GOT3 (cell line): ENCODE results near the gene ACTA1.
"Not testable (repeated sequence)": the region's sequence is repeated elsewhere in the genome, so short reads cannot be mapped to it uniquely, and the experiment has no call there.

ENCODE experiments used
- DNase-seq: peaks from one replicate; lab custom pipeline; 2025; ENCODE audit warnings: mixed read lengths; lab: John Stamatoyannopoulos, UW

Gene ACTA1

DNA sequence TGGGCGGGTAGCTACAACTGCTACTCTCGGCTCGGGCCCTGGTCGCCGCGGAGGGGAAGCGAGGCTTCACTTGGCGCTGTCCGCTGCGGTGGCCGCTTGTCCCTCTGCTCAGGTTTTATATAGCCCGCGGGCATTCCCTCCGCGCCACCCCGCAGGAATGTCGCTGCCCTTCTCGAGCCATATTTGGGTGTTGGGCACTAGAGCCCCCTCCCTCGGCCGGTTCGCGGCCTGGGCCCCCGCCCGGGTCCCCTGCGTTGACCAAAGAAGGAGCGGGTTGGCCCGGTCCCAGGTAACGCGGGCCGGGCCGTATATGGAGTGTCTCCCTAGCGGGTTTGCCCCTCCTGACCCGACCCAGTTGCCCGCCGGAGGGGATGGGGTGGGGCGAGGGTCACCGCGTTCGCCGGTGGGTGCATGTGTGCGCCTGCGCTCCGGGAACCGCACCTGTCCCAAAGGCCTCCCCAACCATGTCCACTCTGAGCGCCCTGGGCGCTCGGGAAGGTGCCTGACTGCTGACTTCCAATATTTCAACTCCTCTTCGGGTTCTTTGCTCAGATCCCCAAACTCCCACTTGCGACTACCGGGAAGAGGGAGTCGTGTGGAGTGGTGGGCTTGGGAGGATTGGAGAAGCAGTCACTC, at the start of gene ACTA1:
TSS of gene ACTA1 (minus strand) at position 90 of the 636 bp plus-strand sequence. CDS start 979 bp downstream, outside the sequence.
- DNase-seq = no peak

DNA sequence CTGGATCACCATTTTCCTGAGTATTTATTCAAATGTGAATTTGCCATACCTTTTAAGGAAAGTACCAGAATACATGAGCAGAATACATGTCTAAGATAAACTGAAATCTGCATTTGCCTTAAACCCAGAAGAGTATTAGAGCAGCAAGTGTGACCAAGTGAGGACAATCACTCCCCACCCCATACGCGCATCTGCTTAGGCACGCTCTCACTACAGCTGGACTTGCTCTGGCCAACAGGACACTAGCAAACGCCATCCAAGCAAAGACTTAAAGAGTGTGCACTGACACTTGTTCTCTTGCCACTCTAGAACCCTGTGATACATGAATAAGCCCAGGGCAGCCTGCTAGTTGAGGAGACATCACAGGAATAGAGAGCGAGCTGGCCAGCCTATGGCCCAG, 48.6 kb upstream of the ACTA1 start:
- DNase-seq = no peak

DNA sequence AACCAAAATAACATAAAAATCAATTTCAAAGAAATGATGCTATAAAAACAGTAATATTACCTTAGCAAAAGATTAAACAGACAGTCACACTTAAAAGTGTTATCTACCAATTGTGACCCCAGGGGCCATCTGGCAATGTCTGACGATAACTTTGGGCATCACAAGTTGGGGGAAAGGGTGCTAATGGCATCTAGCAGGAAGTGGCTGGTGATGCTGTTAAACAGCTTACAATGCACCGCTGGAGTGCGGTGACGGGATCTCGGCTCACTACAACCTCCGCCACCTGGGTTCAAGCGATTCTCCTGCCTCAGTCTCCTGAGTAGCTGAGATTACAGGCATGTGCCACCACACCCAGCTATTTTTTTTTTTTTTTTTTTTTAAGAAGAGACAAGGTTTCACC, 46.6 kb upstream of the ACTA1 start:
- no peak for DNase-seq

DNA sequence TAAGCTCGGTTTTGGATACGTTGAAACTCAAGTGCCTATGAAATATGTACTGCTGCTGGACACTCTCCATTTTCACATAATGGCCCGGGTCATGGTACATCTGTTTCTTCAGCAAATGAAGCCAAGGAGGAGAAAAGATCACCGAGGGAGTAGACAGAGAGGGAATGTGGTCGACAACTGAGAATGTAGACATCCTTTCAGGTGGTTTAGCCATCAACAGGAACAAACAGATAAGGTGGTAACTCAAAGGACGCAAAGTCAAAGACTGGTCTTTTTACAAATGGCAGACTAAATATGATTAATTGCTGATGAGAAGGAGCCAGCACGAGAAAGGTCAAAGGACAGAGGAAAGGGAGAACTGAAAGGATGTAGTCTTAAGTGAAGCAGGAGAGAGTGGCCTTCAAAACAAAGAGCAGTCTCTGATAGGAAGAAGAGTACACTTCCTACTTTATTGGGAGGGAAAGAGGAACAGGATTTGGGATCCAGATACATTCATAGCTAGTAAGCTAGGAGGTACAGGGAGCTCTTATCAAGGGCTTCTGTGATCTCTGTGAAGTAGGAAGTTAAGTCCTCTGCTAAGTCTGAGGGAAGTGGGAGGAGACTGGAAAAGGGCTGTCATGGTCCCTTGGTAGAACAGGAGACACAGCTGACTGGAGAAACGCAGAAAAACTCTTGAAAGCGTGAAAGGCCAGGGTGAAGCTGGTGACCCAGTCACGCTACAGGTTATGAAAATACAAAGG, 45.9 kb upstream of the ACTA1 start:
- DNase-seq = no peak

DNA sequence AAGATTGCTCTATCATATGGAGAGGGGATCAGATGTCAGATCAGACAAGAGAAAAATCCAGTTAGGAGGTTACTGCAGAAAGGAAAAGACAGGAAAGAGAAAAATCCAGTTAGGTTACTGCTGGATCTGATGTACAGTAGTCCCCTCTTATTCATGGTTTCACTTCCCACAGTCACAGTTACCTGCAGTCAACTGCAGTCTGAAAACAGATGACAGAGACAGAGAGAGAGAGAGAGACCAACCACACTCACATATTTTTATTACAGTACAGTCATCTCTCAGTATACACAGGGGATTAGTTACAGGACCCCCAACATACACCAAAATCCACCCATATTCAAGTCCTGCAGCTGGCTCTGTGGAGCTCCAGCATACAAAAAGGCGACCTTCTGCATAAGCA, 45.0 kb upstream of the ACTA1 start:
- no peak for DNase-seq

DNA sequence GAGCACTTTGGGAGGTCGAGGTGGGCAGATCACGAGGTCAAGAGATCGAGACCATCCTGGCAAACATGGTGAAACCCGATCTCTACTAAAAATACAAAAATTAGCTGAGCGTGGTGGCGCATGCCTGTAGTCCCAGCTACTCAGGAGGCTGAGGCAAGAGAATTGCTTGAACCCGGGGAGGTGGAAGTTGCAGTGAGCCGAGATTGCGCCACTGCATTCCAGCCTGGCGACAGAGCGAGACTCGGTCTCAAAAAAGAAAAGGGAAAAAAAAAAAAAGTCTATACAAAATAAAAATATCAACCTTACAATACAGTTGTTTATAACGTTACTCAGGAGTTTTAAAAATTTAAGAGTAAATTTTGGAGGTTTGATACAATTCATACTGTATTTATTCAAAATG, 42.0 kb upstream of the ACTA1 start:
- not testable (repeated sequence) for DNase-seq

DNA sequence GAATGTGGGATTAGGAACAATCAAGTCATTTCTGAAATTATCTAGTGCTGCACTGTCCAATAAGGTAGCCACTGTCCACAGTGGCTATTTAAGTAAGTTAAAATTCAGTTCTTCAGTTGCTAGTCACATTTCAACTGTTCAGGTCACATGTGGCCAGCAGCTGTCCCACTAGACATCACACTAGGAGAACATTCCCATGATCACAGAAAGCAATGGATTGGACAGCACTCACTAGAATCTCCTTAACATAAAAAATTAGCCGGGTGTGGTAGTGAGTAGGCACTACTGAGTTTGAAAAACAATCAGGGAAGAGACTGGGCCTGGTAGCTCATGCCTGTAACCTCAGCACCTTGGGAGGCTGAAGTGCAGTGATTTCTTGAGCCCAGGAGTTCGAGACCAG, 40.6 kb upstream of the ACTA1 start:
- no peak for DNase-seq

DNA sequence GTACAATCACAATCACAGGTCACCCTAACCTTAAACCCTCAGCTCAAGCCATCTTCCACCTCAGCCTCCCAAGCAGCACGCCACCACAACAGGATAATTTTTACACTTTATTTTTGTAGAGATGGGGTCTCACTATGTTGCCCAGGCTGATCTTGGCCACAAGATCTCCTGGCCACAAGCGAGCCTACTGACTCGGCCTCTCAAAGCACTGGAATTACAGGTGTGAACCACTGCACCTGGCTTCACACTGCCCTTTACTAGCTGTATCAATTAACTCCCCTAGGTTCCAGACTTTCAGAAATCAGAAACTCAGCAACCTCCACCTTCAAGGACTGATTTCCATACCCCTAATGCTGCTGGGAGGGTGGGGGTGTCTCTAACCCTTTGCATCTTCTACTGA, 37.3 kb upstream of the ACTA1 start:
- DNase-seq = no peak

DNA sequence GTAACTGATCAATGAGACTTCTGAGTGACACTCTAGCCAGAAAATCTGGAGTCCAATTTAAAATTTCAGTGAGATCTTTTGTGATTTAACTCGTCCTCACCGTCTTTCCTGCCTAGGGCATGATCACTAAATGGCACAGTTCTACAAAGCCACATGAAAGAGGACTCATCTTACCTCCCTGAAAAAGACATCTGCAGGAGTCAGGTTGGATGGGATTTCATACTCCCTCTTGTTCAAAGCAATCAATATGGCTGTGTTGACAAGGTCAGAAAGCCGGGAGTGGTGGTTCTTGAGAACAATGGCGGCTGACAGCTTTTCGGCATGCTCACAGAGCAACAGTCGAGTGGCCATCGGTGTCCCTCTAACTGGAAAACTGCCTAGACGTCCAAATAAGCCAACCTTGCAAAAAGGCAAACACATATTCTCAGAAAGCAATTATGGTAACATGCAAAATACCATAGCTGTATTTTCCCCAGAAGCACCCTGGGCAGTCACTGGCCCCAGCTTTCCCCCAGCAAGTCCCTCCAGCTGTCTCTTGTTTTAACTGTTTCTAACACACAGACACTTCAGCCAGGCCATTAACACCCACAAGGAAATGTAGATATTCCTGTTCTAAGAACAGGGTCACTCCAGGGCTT, 36.6 kb upstream of the ACTA1 start:
- no peak for DNase-seq

DNA sequence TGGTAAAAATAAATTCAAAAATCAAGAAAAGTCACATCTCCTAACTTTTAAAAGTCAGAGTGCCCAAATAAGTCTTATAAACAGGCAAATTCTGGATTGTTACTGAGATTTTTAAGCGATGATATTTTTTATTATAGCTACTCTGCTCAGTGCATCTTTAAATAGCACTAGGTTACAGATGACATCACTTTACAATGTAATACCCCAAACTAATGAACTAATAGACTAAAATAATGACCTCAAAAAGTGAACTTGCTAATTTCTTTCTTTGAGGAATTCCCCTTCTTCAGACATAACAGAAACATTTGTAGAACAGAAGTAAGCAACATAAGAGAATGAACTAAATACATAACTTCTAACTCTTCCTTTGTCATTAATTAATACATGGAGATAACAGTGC, 33.0 kb upstream of the ACTA1 start:
- DNase-seq = no peak

DNA sequence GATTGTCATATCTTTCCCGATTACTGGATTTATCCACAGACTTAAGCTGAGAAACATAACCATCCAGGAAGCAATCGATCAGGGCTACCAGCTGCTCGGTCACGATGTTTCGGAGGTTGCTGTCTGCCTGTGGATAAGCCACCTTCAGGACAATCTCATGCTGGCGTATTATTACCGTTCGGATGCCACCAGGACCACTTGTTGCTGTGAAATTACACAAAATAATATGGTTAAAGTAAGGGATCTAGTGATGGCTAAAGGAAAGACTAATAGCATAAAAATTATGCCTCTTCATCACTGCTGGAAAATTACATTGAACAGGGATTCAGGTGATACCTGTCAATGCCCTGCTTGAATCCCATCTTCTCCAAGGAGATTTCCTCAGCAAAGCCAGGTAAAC, 30.8 kb upstream of the ACTA1 start:
- DNase-seq = no peak

DNA sequence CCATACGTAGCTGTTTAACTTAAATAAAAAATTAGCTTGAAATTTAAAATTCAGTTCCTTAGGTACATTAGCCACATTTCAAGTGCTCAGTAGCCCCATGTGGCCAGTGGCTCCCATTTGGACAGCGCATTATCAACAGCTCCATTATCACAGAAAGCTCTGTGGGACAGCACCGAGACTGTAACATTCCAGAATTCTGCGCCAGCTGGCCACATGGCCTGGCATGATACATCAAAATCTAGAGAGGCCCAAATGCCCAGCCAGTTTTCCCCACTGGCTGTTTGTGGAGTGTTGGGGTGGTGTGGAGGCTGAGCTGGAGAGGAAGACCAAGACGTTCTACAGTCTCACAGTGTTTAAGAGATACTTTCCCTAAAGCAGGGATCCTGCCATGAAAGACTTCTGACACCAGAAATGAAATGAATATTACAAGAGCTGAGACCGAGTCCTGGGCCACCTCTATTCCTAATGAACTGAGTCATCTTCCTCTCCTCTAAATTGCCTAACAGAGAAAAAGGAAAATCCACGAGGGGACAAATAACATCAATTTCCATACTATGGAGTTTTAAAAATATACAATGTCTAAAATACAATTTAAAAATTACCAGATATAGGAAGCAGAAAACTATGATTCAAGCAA, 27.3 kb upstream of the ACTA1 start:
- DNase-seq = no peak

DNA sequence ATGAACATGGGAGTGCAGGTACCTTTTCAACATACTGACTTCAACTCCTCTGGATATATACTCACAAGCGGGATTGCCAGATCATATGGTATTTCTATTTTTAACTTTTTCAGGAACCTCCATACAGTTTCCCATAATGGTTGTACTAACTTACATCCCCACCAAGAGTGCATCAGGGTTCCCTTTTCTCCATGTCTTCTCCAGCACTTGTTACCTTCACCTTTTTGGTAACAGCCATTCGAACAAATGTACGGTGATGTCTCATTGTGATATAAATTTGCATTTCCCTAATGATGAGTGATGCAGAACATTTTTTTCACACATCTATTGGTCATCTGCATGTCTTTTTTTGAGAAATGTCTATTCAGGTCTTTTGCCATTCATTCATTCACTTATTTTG, 25.9 kb upstream of the ACTA1 start:
- DNase-seq = no peak

DNA sequence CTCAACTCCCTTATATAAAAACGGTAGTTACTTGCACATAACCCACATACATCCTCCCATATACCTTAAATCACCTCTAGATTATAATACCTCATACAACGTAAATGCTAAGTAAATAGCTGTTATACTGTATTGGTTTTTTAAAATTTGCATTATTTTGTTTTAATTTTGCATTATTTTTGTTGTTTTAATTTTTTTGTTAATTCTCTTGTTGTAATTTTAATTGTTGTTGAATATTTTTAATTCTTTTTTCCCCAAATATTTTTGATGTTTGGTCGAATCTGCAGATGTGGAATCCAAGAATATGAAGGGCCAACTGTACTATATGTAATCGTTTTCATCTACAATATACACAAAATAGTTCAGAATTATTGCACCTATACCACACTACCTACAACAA, 23.5 kb upstream of the ACTA1 start:
- DNase-seq = no peak

DNA sequence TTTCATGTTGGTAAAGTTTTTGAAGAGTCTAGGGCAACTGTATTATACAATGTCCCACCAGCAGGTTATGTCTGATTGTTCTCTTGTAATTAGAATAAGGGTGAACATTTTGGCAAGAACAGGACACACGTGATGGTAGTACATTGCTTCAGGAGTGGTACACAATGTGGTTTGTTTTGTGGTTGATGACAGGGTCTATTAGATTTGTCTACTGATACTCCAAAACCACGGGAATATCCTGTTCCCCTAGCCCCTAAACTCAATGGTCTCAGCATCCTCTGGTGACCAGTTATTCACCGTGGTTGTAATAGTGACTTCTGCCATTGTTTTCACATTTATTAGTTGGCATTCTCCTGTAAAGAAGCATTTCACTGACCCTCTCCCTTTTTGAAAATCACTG, 22.1 kb upstream of the ACTA1 start:
- DNase-seq = no peak

DNA sequence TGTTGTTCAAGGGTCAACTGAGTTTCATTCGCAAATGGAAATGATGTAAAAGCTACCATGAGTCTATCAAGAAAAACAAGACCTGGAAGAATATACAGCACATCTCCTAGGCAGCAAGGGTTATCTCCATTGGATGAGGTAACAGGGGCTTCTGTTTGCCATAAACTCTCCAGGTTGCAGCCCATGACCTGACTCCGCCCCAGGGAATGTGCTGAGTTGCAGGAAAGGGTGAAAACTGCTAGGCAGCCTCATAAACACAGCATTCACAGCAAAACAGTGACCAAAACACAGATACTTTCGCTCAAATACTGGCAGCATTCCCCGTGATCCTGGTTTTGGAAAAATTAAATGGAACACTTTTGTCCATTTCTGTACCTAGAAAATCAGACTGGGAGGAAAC, 20.2 kb upstream of the ACTA1 start:
- DNase-seq = no peak

DNA sequence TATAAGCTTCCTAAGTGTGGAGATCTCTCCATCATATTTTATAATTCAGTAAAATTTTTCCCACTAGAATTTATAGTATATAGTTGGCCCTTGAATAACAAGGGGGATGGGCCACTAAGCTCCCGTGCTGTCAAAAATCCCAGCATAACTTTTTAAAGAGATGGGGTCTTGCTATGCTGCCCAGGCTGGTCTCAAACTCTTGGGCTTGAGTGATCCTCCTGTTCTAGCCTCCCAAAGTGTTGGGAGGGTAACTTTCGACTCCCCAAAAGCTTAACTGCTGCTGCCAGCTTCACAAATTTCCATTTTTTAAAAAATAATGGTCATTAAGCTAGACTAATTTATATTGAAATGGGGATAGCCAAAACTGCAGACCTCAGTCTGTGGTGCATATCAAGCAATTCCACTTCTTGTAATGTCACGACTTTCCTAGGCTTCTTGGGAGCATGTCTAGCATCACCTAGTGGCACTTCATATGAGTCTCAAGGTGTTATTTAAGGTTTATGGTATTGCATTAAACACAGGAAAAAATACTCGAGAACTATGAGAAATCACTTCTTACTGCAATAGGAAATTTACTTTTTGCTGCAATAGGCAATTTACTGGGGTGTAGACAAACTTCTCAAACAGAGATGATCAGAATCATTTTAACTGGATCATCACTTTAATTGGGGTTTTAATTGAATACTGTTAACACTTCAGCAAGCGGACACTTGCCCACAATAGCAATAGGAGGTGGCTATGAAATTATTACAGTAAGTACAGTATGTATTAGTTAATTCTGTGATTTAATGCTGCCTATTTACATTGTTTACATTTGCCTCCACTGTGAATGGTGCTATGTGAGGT, 19.3 kb upstream of the ACTA1 start:
- no peak for DNase-seq

DNA sequence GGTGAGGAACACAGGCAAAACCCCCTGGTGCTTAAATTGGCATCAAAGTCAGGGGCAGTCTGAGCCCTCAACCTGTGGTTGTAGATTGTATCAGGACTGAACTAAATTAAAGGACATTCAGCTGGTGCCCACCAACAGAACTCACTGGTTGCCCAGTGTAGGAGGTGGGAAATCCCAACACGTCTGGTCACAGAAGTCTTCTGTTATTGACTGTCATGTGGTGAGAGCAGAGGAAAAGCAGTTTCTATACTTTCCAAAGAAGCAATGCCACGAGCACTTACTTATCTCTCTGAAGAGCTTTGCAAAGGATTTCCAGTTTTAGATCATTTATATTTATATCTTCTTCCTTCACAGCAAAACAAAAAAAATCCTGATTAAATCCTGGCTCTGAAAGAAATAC, 15.0 kb upstream of the ACTA1 start:
- DNase-seq = no peak

DNA sequence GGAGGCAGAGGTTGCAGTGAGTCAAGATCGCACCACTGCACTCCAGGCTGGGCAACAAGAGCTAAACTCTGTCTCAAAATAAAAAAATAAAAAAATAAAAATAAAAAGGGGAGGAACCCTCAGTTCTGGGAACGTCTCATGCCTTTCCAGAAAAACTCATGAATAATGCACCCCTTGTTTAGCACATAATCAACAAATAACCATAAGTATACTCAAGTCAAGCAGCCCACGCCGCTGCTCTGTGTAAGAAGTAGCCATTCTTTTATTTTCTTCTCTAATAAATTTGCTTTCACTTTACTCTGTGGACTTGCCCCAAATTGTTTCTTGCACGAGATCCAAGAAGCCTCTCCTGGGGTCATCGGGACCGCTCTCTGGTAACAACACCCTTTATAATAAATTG, 14.5 kb upstream of the ACTA1 start:
- no peak for DNase-seq

DNA sequence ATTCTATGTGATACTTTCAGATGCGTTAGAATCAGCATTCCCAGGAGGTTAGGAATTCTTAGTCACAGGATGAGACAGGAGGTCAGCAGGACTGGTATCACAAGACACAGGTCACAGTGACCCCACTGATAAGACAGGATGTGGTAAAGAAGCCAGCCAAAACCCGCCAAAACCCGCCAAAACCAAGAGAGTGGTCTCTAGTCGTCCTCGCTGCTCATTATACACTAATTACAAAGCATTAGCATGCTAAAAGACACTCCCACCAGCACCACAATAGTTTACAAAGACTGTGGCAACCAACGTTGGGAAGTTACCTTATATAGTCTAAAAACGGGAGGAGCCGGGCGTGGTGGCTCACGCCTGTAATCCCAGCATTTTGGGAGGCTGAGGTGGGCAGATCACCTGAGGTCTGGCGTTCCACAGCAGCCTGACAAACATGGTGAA, 13.9 kb upstream of the ACTA1 start:
- DNase-seq = no peak

DNA sequence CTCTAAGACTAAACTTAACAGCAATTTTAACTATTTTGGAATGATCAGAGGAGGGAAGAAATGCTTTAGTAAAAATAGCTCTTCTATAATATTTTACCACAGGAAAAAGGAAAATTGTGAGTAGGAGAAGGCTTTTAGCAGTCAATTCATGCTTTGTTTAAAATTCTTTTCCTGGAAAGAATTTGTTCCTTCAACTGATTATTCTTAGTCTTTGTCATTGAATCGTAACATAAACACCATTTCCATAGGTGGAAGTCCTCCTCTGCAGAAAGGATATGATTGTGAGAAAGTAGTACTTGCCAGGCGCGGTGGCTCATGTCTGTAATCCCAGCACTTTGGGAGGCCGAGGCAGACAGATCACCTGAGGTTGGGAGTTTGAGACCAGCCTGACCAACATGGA, 11.9 kb upstream of the ACTA1 start:
- DNase-seq = no peak
